K562 (cell line): ENCODE data around the gene ROR2.

Experiments
- BCL6 ChIP-seq: fragments of 250-450 bp; sonication (Bioruptor Pico); IDR thresholded peaks from 2 replicates; pipeline ENCODE4 v1.4.0; 2020
- L3MBTL2 ChIP-seq: fragments of 450-650 bp; IDR thresholded peaks from 2 replicates; pipeline ENCODE4 v1.6.1; 2016; ENCODE audit warnings: mild to moderate bottlenecking, moderate library complexity
- MXI1 ChIP-seq: IDR thresholded peaks from 2 replicates; pipeline ENCODE4 v1.6.1; 2011; ENCODE audit warnings: low read depth, mild to moderate bottlenecking, improper control_type of control experiment, low read length
- ZNF12 ChIP-seq: sonication (generic); formaldehyde crosslinking; IDR thresholded peaks from 2 replicates; pipeline ENCODE4 v1.4.0; 2020; ENCODE audit warnings: mild to moderate bottlenecking, missing genetic modification reagents
- TF ChIP-seq, protein P1 (sequence below), 3 experiments: IDR thresholded peaks in 2 of 3; conservative IDR thresholded peaks in 1 of 3; 2 replicates each; pipeline ENCODE4 v1.5.1; 2011 to 2012; ENCODE audit warnings: low read length in 3 of 3, mild to moderate bottlenecking in 3 of 3, control low read depth in 2 of 3, improper control_type of control experiment in 1 of 3, inconsistent platforms in 1 of 3, low read depth in 1 of 3, mixed read lengths in 1 of 3, moderate library complexity in 1 of 3; ENCODE audit not compliant: insufficient read depth in 2 of 3

DNA sequence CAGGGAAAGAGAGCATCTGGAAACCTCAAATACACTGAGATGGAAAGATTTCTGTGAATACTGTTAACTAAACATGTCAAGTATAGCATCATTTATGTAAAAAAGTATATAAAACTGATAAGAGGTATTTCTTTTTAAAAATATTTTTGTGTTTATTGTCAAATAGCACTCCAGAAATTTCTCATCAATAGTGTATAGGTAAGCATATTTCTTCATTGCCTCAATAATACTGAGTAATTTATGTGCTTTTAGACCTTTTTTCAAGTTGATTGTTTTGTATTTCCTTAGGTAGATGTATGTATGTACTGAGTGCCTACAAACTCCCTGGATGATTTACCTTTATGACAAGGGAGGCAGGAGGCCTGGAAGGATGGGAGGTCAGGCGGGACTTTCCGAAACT, 196.3 kb downstream of the ROR2 start:
- TF ChIP-seq MXI1 (no peak), ZNF12 (CRISPR knock-in tag) (no peak), BCL6 (CRISPR knock-in tag) (no peak), L3MBTL2 (no peak)
- TF ChIP-seq, protein P1, sequence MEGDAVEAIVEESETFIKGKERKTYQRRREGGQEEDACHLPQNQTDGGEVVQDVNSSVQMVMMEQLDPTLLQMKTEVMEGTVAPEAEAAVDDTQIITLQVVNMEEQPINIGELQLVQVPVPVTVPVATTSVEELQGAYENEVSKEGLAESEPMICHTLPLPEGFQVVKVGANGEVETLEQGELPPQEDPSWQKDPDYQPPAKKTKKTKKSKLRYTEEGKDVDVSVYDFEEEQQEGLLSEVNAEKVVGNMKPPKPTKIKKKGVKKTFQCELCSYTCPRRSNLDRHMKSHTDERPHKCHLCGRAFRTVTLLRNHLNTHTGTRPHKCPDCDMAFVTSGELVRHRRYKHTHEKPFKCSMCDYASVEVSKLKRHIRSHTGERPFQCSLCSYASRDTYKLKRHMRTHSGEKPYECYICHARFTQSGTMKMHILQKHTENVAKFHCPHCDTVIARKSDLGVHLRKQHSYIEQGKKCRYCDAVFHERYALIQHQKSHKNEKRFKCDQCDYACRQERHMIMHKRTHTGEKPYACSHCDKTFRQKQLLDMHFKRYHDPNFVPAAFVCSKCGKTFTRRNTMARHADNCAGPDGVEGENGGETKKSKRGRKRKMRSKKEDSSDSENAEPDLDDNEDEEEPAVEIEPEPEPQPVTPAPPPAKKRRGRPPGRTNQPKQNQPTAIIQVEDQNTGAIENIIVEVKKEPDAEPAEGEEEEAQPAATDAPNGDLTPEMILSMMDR (IDR thresholded peaks at IDR 0.05 in 2 of 3, conservative IDR thresholded peaks at IDR 0.05 in 1 of 3; ENCODE audit: insufficient read depth in 2 of 3, low read depth in 1 of 3, low read length in 3 of 3): no peak
